Activated CD8-positive, alpha-beta memory T cell treated with anti-CD3 and anti-CD28 coated beads for 4 hours (primary cell): Measurements from ENCODE around the gene NUDCD3.

Source experiments
- DNase-seq, 2 donors: peaks; one replicate each; pipeline ENCODE4 v3.0.0-alpha.2; 2020; ENCODE audit warnings: low read depth in 2 of 2

Gene NUDCD3

DNA sequence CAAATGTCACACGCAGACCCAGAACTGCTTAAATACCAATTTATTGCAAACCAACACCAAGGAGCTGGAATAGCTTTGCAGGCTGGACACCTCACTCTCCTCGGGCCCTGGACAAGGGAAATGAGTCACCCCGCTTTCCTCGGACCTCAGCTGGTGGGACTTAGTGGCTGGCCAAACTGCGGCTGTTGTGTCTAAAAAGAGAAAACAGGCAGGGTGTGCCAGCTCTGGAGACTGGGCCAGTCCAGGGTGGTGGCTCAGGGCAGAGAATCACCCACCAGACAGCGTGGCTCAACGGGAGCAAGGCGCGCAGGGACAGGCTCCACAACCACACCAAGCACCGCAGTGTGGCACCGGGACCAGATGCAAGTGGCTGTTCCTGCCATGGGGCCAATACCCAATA lies 106.9 kb downstream of the NUDCD3 start:
- DNase-seq: no peak

DNA sequence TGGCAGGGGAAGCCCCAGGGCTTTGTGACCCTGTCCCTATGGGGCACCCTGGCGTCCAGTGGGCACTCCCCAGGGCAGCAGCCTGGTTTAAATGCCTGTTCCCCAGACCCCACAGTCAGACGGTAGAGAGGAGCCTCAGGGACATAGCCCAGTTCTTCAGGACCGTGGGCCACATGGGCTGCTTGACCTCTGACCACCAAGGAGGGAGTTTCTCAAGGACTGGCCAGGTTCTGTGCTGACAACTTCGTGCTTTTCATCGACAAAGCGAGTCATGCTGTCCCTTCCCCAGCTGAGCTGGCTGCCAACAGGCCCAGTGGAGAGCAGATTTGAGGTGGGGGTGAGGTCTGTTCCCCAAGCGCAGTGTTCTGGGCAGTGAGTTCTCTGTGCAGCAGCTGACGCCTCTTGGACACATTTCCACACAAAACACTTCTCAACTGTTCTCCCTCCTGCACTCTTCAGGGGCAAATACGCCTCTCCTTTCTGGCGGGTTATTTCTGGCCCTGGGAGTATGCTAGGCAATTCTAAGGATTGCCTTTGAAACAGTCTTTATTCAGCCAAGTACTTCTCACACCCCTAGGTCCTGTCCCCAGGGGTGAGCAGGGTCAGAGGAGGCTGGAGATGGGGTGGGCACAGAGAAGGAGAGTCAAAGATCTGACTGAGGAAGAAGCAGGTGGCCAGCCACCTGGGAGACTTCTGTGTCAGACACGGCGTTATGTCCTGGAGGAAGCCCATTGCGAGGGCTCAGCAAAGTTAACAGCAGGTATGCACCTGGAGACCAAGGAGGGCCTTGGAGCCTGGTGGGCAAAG lies 107.8 kb downstream of the NUDCD3 start:
- DNase-seq: no peak

DNA sequence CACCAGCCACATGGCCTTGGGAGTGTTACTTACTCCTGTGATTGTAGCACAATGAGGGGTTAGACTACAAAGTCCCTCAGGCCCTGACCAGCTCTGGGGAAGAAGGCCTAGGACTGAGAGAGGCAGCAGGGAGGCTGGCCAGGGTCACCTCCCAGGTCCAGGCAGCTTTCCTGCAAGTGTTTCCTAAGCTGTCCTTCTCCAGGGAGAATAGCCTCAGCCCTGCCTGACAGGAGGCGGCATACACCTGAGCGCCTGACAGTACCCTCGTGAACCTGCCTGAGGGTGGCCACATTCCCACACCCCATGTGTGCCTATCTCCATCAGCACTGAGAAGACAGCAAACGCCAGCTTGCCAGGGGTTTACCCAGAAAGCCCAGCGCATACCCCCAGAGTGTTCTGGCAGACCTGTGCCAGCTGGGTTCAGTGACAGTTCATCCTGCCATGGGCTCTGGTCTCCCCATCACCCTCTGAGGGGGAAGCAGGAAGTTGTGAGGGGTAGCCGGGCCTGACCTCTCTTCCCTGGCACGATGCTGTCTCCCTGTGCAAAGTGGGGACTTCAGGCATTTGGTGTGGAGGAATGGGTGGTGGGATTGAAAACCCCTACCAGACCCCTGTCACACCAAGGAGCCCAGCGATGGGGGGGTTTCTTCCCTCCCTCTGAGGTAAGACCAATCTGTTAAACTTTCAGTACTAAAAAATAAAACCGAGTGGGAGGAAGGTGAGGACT lies 108.8 kb downstream of the NUDCD3 start:
- no peak for DNase-seq

DNA sequence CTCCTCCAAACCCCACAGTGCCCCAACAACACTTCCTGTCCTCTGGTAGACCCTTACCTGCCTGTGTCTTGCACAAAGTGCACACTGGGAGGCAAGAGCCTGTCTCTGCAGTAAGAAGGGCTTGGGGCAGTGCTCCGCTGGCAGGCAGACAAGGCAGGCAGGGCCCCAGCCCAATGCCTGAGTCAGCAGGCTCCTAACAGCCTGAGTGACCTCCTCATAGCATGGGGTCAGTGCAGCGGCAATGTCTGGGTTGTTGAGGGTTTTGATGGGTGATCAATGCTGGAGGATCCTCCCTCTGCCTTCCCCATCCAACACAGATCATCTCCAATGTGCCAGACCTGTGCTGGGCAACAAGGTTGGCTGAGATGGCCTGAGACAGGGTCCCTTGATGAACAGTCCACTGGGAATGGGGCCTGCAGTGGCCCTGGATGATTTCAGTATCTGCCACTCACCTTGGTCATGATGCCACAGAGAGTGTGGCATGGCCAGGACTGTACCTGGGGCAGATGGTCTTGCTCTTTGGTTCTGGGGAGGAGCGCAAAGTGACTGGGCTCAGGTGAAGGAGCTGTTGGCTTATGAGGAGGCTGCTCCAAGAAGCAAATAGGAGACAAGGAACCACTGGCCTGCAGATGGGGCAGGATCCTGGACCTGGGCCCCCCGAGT lies 109.5 kb downstream of the NUDCD3 start:
- DNase-seq: no peak

DNA sequence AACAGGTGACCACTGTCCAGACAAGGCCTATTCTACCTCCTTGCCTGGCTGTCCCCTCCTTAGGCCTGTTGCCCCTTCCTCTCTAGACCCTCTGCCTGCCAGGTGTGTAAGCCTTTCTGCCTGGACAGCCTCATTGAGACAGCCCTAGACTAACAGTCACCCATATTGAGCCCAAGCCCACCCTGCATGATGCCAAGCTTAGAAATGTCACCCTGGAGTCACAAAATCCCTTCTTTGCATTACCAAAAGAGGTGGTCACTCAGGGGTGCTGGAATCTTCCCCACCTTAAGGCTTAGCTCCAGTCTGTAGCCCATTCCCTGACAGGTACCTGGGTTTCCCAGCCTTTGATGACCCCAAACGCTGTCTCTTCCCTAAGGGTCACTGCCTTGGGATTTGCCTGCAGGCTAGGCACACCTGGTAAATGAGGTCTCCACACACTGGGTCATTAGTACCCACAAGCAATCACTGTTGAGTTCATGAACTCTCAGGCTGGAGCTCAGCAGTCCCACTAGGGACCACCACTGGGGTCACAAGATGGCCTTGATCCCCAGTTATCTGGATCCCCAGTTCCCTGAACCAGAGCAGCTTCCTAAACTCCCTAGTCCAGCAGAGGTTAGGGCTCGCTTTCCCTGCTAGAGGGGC lies 110.1 kb downstream of the NUDCD3 start:
- DNase-seq: no peak

DNA sequence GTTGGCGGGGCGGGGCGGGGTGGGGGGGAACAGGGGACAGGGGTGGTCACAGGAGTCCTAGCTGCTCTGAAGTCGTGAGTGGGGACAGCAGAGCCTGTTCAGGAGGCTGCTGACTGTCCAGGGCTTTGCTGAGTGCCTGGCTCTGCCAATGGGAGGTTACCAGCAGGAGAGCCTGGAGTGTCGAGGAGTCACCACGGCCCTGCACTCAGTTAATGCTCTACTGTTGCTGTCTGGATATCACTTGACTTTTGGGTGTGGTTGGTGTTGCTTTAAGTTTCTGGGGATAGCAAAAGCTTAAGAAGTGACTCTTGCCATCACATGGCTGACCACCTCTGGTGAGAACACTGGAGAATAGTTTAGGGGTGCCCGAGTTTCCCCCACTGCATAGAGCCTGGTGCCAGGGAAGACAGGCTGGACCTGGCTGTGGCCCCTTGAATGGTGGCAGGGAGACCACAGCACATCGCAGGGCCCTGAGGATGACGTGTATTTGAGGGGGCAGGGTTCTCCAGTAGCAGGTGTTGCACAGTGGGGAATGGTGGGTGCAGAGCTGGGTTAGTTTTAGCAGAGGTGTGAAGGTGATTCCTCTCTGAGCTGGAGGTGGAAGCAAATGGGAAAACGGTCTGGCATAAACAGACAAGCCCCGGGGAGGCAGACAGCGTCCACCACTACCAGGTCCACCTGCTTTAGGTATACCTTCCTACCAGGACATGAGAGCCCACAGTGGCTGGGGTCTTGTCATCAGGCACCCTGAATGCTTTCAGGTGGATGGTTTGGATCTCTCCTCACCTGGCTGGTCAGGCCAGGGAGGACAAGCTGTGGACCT lies 110.9 kb downstream of the NUDCD3 start:
- no peak for DNase-seq

DNA sequence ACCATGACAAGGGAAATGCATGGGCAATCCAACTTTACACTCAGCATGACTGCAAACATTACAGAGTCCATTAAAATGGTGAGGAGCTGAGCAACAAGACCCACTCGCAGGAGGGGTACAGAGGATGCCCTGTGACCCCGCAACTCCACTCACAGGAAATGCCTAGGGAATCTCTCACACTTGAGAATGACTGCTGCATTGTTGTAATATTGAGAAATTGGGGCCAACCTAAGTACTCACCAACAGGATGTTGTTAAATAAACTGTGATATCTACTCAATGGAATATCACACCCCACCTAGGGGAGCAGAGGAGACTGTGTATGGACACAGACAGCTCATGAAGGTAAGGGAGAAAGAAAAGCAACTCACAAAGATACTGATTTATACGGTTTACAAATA lies 111.7 kb downstream of the NUDCD3 start:
- no peak for DNase-seq

DNA sequence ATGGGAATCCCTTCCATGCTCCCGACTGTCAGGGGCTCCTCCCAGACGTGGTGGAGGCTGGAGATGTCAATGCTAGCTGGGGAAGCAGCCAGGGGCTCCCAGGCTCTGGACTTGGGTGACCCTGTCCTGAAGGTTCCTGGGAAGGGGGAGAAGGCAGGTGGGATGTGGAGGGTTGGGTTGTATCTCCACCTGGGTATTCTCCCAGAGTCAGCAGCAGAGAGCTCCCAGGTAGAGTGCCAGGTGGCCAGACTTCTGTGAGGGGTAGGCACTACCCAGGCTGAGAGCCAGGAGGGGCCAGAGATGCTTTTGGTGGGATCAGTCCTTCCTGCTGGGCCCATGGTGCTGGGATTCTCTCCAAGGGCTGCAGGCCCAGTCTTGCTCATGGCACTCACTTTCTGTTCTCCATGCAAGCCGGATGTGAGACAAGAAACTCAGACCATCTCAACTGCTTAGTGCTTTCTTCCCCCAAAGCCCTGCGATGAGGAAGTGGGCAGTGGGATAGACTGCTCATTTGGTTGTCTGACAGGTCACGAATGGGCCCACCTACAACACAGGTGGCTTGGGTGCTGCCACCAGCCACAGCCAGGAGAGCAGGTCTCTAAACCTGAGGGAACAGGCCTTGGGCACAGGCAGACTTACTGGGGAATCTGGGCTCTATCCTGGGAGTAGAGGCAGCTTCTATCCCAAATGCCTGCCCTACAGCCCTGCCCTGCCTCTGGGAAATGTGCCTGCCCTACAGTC lies 112.6 kb downstream of the NUDCD3 start:
- DNase-seq: no peak

DNA sequence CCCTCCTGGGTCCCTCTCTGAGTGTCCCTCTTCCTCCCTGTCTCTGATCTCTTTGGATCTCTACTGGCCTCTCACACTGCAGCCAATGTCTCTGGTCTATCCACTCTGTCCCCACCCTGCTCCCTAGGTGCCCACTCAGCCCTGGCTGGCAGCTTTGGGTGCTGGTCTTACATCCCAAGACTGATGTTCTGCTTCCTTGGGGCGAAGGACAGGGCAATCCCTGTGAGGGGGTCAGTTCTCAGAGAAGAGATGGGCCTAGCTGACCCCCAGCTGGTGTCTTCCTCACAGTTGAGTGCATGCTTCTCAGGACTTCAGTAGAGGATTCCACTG lies 113.4 kb downstream of the NUDCD3 start:
- DNase-seq: no peak

DNA sequence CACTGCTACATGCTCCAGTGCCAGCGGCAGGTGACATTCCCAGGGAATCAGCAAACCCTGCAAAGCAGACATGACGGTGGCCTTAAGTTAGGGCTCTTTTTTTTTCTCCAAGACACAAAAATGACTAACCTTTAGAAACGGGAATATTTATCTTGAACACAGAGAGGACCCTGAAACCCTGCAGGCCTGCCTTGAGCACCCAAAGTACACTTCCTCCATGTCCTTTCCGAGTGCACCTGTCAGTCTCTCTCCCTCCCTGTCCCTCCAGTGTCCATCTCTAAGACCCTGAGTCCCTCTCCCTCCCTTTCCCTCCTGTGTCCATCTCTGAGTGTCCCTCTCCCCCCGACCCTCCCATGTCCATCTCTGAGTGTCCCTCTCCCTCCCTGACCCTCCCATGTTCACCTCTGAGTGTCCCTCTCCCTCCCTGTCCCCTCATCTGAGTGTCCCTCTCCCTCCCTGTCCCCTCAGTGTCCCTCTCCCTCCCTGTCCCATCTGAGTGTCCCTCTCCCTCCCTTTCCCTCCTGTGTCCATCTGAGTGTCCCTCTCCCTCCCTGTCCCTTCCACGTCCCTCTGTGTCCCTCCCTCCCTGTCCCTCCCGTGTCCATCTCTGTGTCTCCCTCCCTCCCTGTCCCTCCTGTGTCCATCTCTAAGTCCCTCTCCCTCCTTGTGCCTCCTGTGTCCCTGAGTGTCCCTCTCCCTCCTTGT lies 113.9 kb downstream of the NUDCD3 start:
- no peak for DNase-seq

DNA sequence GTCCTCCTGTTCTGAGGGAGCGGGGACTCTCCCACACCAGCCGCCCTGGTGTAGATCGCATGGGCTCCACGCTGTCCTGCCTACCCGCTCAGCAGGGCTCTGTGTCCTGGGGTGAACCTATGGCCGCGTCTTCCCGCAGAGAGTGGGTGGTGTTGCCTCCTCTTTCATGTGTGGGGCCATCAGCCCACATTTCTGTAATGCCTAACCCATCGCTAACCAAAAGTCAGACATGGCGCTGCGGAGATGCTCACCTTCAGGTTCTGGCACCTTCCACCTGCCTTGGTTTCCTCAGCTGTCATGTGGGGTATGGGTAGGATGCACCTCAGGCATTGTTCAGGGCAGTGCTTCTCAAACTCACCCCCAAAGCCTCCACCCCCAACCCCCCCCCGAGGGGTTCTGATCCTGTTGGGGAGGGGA lies 114.5 kb downstream of the NUDCD3 start:
- no peak for DNase-seq

DNA sequence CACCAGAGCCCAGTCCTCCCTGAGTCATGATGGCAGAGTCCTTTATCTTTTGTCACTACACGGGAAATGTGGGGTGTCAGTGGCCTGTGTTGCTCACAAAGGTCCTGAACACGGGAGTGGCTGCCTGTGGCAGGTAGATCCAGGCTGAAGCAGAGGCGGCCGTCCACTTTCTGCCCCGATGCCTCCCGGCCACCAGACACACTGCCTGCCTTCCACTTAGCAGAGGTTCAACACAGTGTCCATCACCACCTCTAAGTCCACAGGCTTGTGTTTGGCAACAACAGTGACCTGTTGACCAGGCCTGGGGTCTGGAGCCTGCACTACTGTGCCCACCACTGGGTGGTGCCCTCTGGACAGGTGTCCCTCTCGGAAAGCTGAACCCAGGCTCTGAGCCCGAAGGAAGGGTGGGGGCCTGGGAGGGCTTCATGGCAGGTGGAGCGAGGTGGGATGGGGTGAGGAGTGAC lies 115.2 kb downstream of the NUDCD3 start:
- no peak for DNase-seq

DNA sequence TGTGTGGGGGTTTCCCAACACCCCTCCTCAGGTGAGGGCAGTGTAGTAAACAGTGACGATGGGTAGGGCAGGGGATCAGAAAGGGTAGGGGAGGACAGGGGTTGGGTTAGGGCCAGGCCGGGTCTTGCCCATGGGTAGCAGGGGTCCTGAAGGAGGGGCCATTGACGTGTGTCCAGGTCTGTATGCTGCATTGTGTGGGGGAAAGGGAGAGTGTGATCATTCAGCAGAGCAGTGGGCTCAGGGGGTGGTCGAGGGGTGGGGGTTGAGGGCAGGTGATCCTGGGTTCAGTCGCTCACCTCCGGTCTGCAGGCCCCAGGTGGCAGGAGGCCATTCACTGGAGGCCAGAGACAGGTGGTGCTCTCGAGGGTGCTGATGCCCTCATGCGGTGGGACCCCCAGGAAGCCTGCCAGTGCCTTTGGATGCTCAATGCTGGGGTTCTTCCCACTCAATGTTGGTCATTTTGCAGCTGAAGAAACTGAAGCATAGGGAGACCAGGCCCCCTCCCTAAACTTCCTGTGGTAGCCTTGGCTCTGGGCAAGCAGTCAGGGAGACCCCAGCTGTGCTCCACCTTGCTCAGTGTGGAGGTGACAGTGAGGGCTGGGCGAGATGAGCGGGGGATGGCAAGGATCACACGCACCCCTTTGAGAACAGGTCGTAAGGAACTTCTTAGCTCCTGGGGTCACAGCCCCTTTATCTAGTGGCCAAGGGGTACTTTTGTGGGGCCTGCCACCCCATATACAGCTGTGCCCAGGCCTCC lies 116.3 kb downstream of the NUDCD3 start:
- no peak for DNase-seq

DNA sequence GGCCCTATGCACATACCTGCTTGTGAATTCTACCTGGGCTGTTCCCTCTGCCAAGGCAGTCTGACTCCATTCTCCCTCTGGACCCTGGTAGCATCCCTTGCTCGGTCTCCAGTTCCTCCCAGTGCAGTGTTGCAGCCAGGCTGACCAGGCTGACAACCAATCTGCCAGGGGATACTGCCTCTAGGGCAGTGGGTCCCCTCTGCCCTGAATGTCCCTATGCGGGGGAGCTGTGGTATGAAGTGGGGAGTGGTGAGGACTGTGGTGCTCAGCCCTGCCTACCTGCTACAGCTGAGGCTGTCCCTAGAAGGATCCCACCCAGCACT lies 117.1 kb downstream of the NUDCD3 start:
- no peak for DNase-seq

DNA sequence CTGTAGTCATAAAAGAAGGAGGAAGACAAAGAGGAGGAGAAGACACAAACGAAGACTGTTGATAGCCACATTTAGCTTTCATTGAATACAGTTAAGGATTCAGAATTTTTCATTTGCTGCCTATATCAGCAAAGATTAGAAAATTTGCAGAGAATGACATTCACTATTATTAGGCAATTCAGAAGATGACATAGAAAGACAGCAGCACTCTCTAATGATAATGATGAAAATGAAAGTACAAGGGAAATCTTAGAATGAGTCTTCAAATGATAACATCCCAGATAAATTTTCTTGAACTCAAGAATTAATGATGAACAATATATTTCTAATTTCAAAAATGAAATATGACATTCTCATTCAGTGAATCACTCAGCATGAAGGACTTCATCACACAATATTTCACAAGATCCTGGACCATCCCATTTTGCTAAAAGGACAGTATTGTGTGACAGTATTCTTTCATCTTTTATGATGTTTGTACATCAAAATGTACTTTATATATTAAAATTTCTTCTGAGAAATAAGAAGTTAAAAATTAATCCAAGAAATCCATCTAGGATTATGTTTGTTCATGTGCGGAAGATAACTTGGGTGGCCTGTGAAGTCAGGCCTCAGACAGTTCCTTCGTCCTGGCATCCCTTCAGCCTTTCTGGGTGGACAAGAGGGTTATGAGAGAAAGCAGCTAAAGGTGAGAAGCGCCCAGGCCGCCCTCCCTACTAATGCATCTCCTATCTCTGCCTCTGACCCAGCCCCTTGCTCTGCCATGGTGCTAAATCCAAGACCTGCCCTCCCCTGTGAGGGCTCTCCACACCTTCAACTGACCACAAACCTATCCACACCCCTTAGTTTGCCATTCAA lies 117.7 kb downstream of the NUDCD3 start:
- DNase-seq: no peak

DNA sequence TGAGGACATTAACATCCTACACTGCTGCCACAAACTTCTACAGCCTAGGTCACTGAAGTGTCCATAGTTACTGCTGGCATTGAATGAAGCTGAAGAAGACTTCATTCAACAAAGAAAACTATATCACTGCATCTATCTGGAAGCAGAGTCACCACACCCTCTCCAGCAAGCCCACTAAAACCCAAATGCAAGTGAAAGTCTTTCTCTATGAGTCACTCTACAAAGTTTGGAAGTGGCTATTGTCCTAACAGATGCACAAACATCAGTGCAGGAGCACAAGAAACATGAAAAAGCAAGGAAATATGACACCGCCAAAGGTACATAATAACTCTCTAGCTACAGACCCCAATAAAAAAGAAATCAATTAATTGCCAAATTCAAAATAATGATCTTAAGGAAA lies 121.6 kb downstream of the NUDCD3 start:
- DNase-seq: no peak

DNA sequence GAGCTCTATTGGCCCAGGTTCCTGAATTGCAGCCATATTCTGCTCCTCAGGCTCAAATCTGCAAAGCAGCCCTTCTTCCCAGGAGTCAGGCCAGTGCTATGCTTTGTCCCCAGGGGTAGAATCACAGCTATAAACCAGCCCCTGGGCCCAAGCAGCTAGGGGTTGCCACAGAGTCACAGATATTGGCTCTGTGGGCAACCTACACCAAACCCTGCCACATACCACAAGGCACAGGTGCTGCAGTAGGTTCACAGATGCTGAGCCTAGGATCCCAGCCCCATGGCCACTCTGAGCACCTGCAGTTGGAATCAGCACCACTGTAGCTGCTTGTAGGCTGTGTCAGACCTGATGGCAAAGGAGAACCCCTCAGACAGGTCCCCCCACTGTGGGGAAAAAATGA lies 122.0 kb downstream of the NUDCD3 start:
- no peak for DNase-seq

DNA sequence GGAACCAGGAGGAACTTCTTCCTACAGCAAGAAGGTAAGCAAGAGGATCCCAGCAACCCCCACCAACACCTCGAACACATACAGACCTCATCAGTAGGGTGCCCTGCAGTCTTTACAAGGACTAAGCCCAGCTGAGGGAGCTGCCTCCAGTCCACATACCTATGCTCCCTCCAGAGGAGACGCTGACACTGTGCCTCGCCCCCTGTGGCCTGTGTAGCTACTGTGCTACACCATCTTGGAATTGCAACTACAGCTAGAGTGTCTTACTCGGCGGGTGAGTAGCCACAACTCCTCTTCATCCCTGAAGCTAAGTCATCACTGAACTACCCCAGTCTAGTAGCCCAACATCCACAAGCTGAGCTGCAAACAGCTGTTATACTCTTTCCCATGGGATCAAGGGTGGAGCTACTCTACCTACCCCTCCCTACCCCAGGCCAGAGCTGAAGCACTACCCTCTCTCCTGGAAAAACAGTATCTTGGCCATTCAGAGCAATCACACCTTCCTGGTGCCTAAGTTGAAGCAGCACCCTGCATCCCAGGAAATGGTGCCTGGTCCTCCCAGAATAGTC lies 122.9 kb downstream of the NUDCD3 start:
- DNase-seq: no peak
